HepG2 (cell line): Measurements from ENCODE around the gene ST6GALNAC4. TPM values are rescaled to one million over a fixed set of nuclear protein-coding genes. Genes with fewer than 3 reads are reported as not detected.

Experiments used
- ATAC-seq: fragments of 200-7000 bp; cut with Tn5 transposase; 3 replicates; pipeline ENCODE4 v1.9.1; 2020; ENCODE audit warnings: mild to moderate bottlenecking, moderate library complexity
- BruUV-seq: library from RNA; stranded (reverse); fragments of 400-500 nt; replicated peaks from 2 replicates; lab custom pipeline; 2021; lab: Mats Ljungman, UMichigan
- CTCF ChIA-PET: fragments of 300-600 bp; formaldehyde crosslinking; extraction: SDS; loops from one replicate; lab custom pipeline; 2021; ENCODE audit warnings: low total read pairs, inconsistent platforms, low intra/inter-chr PET ratio; lab: Yijun Ruan, JAX
- POLR2A ChIA-PET: fragments of 350-600 bp; sonication (Branson Sonifier 250); formaldehyde crosslinking; loops from one replicate; lab custom pipeline; 2020; ENCODE audit warnings: antibody characterized with exemption, inconsistent platforms; lab: Yijun Ruan, JAX
- DNase-seq: peaks from one replicate; pipeline ENCODE4 v3.0.0-alpha.2; 2015; ENCODE audit warnings: low spot score
- FAIRE-seq: peaks from 3 replicates; lab custom pipeline; 2011; peaks lifted over from hg19 to GRCh38; lab: Jason Lieb, UNC
- H2AFZ ChIP-seq: one replicate; pipeline ENCODE4 v1.6.1; 2011; ENCODE audit warnings: low read length, inconsistent platforms
- H3K27ac ChIP-seq: fragments of 300-600 bp; 3 replicates; pipeline ENCODE4 v1.8.0; 2011; ENCODE audit warnings: mixed run types, mild to moderate bottlenecking, mixed read lengths, low read length, inconsistent platforms; ENCODE audit not compliant: insufficient read depth; ENCODE audit errors: extremely low read length
- H3K27me3 ChIP-seq, 2 experiments: fragments of 200-600 bp in 1 of 2; 2 replicates in 1 of 2; 3 replicates in 1 of 2; pipeline versions ENCODE4 v1.6.0 to v1.8.0; 2011; ENCODE audit warnings: low read length in 2 of 2, mild to moderate bottlenecking in 2 of 2, moderate library complexity in 2 of 2, inconsistent platforms in 1 of 2; ENCODE audit not compliant: insufficient read depth in 2 of 2, control insufficient read depth in 1 of 2
- H3K36me3 ChIP-seq, 2 experiments: fragments of 200-600 bp in 1 of 2; replicated peaks in 1 of 2; 2 replicates in 1 of 2; 3 replicates in 1 of 2; pipeline versions ENCODE4 v1.5.1 to v1.8.0; 2011; ENCODE audit warnings: low read length in 2 of 2, inconsistent platforms in 1 of 2; ENCODE audit not compliant: insufficient read depth in 2 of 2, control insufficient read depth in 1 of 2
- H3K4me1 ChIP-seq: 2 replicates; pipeline ENCODE4 v1.5.1; 2012; ENCODE audit warnings: low read length, inconsistent platforms; ENCODE audit not compliant: insufficient read depth
- H3K4me2 ChIP-seq: 2 replicates; pipeline ENCODE4 v1.6.0; 2011; ENCODE audit warnings: low read depth, low read length, inconsistent platforms
- H3K4me3 ChIP-seq, 3 experiments: fragments of 200-600 bp in 1 of 3; sonication (generic), shearing (Covaris generic) in 1 of 3; replicated peaks in 1 of 3; 2 replicates each; pipeline ENCODE4 v1.5.1; 2011 to 2016; ENCODE audit warnings: low read length in 3 of 3, inconsistent platforms in 2 of 3, low read depth in 2 of 3, mild to moderate bottlenecking in 2 of 3, control low read depth in 1 of 3, mixed read lengths in 1 of 3; ENCODE audit not compliant: insufficient read depth in 1 of 3
- H3K79me2 ChIP-seq: one replicate; pipeline ENCODE4 v1.6.1; 2011; ENCODE audit warnings: low read length, inconsistent platforms; ENCODE audit not compliant: insufficient read depth
- H3K9ac ChIP-seq: 2 replicates; pipeline ENCODE4 v1.6.0; 2011; ENCODE audit warnings: mild to moderate bottlenecking, low read depth, low read length, inconsistent platforms; ENCODE audit not compliant: insufficient read depth
- H3K9me3 ChIP-seq: 2 replicates; pipeline ENCODE4 v1.5.1; 2012; ENCODE audit warnings: mild to moderate bottlenecking, low read length
- H4K20me1 ChIP-seq: 2 replicates; pipeline ENCODE4 v1.6.0; 2011; ENCODE audit warnings: inconsistent platforms, mild to moderate bottlenecking, low read length, moderate library complexity; ENCODE audit not compliant: insufficient read depth
- ELF3 ChIP-seq: IDR thresholded peaks from 2 replicates; pipeline ENCODE4 v1.6.1; 2016; ENCODE audit warnings: missing genetic modification reagents, missing compliant biosample characterization
- KDM1A ChIP-seq: IDR thresholded peaks from 2 replicates; pipeline ENCODE4 v1.6.1; 2016; ENCODE audit warnings: missing compliant biosample characterization
- KIAA2018 ChIP-seq: sonication (generic); formaldehyde crosslinking; IDR thresholded peaks from 2 replicates; pipeline ENCODE4 v1.5.0; 2020; ENCODE audit warnings: mild to moderate bottlenecking, missing genetic modification reagents, borderline replicate concordance
- MEF2D ChIP-seq: sonication (generic); formaldehyde crosslinking; IDR thresholded peaks from 2 replicates; pipeline ENCODE4 v1.5.1; 2020; ENCODE audit warnings: mild to moderate bottlenecking, missing genetic modification reagents
- MLLT10 ChIP-seq: sonication (generic); formaldehyde crosslinking; IDR thresholded peaks from 2 replicates; pipeline ENCODE4 v1.4.0; 2020; ENCODE audit warnings: missing genetic modification reagents
- MTA1 ChIP-seq: sonication (generic); formaldehyde crosslinking; IDR thresholded peaks from 2 replicates; pipeline ENCODE4 v1.4.0; 2020; ENCODE audit warnings: missing genetic modification reagents, mild to moderate bottlenecking, borderline replicate concordance
- TBP ChIP-seq: sonication (generic); formaldehyde crosslinking; IDR thresholded peaks from 2 replicates; pipeline ENCODE4 v1.5.0; 2020; ENCODE audit warnings: missing genetic modification reagents
- ZFAT ChIP-seq: sonication (generic); formaldehyde crosslinking; conservative IDR thresholded peaks from 2 replicates; pipeline ENCODE4 v1.8.1; 2023; ENCODE audit warnings: missing genetic modification reagents, inconsistent platforms
- ZNF549 ChIP-seq: sonication (generic); formaldehyde crosslinking; IDR thresholded peaks from 2 replicates; pipeline ENCODE4 v1.5.0; 2020; ENCODE audit warnings: missing genetic modification reagents
- ZNF713 ChIP-seq: sonication (generic); formaldehyde crosslinking; IDR thresholded peaks from 2 replicates; pipeline ENCODE4 v1.4.0; 2020; ENCODE audit warnings: mild to moderate bottlenecking, missing genetic modification reagents
- ZNF720 ChIP-seq: sonication (generic); formaldehyde crosslinking; IDR thresholded peaks from 2 replicates; pipeline ENCODE4 v1.4.0; 2020; ENCODE audit warnings: missing genetic modification reagents
- ZNF747 ChIP-seq: sonication (generic); formaldehyde crosslinking; IDR thresholded peaks from 2 replicates; pipeline ENCODE4 v1.8.1; 2023; ENCODE audit warnings: missing genetic modification reagents, mild to moderate bottlenecking, borderline replicate concordance
- WGBS: methylation state at CpG from one replicate; pipeline ENCODE4 v1.1.6; 2017; ENCODE audit warnings: low lambda C conversion rate; 5-methylcytosine and 5-hydroxymethylcytosine counted together
- in situ Hi-C: cut with HindIII; loops from 2 replicates; pipeline ENCODE4 v1.10.0; 2017; ENCODE audit warnings: low pct_unique_long_range_greater_than_20kb; ENCODE audit not compliant: extremely low pct_ligation_motif_present
- intact Hi-C: fragments of 100-400 bp; cut with micrococcal nuclease; formaldehyde crosslinking; loops from one replicate; pipeline ENCODE4 v1.10.0; 2022; ENCODE audit not compliant: unreplicated experiment
- polyA plus RNA-seq, 8 experiments: library from polyadenylated mRNA; depleted of rRNA in 3 of 8; stranded (reverse) in 7 of 8; unstranded in 1 of 8; fragments of >200 nt; fragmentation: Illumina TruSeq in 4 of 8; extraction: Trizol in 4 of 8; gene quantifications; 2 replicates each; pipeline versions ENCODE4 v1.2.1 to v1.2.3, GENCODE V29; 2011 to 2016; ENCODE audit warnings: low read depth in 4 of 8, missing spikeins in 1 of 8, mixed read lengths in 1 of 8; ENCODE audit not compliant: insufficient read depth in 1 of 8
- total RNA-seq, 5 experiments: library from RNA; depleted of rRNA; stranded (reverse); fragments of >200 nt; fragmentation: Illumina TruSeq; extraction: Trizol; gene quantifications; 2 replicates each; pipeline ENCODE4 v1.2.3, GENCODE V29; 2016; ENCODE audit warnings: low read depth in 1 of 5
- TF ChIP-seq, protein P1 (sequence below): sonication (generic); formaldehyde crosslinking; IDR thresholded peaks from 2 replicates; pipeline ENCODE4 v1.8.1; 2023; ENCODE audit warnings: missing genetic modification reagents, mild to moderate bottlenecking, borderline replicate concordance
- TF ChIP-seq, protein P2 (sequence below): sonication (generic); formaldehyde crosslinking; IDR thresholded peaks from 2 replicates; pipeline ENCODE4 v1.5.0; 2020; ENCODE audit warnings: mild to moderate bottlenecking, missing genetic modification reagents
- TF ChIP-seq, protein P3 (sequence below): sonication (generic); formaldehyde crosslinking; IDR thresholded peaks from 2 replicates; pipeline ENCODE4 v1.4.0; 2020; ENCODE audit warnings: mild to moderate bottlenecking, missing genetic modification reagents

The ST6GALNAC4 gene
- total and polyA plus RNA-seq, 2 of the 13 experiments (the other 11 are each of a cell fraction or from before 2014, with no cell fraction given) = 18.8 to 27.7 TPM

GRCh38 chr9:127884427-127884911, 32.4 kb downstream of the ST6GALNAC4 start:
- Histone ChIP-seq H3K9me3 (no peaks in the 10 kb centered on the region), H3K4me1 (peaks cover 4% of the 10 kb centered on the region; the same call in 1 of the 2 replicates), H3K79me2 (no peaks in the 10 kb centered on the region), H3K9ac (no peak overlapping the region), H2AFZ (no peak overlapping the region), H3K27me3 (no peaks in the 10 kb centered on the region), H3K27ac (no peak overlapping the region), H4K20me1 (no peaks in the 10 kb centered on the region), H3K4me2 (no peak overlapping the region), H3K4me3 (no peak overlapping the region), H3K36me3 (peaks cover 9 to 19% of the 10 kb centered on the region in 2 experiments; a peak in 4 of 5 replicates)
- POLR2A ChIA-PET = interaction anchor here (1.7 to 2.7 kb wide), 2 partner anchors 10 to 13 kb away, joined by 4 to 12 read pairs; no protein-coding TSS in a partner anchor
- BruUV-seq = no TSS peak
- CTCF ChIA-PET = no interaction called here
- ATAC-seq (no peak; the same call in none of the 3 replicates), FAIRE-seq (no peak), DNase-seq (no peak)
- in situ Hi-C loops = no loop called here
- 95% methylated on average over 11 of the region's 11 CpGs for WGBS
- intact Hi-C loops = no loop called here
- TF ChIP-seq KIAA2018 (CRISPR knock-in tag) = no peak
- TF ChIP-seq, protein P1, sequence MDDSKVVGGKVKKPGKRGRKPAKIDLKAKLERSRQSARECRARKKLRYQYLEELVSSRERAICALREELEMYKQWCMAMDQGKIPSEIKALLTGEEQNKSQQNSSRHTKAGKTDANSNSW (CRISPR knock-in tag) = no peak
- no peak for TF ChIP-seq TBP (CRISPR knock-in tag)
- no peak for TF ChIP-seq ZNF549 (CRISPR knock-in tag)
- no peak for TF ChIP-seq MLLT10 (CRISPR knock-in tag)
- TF ChIP-seq ZNF713 (CRISPR knock-in tag) = no peak
- TF ChIP-seq, protein P2, sequence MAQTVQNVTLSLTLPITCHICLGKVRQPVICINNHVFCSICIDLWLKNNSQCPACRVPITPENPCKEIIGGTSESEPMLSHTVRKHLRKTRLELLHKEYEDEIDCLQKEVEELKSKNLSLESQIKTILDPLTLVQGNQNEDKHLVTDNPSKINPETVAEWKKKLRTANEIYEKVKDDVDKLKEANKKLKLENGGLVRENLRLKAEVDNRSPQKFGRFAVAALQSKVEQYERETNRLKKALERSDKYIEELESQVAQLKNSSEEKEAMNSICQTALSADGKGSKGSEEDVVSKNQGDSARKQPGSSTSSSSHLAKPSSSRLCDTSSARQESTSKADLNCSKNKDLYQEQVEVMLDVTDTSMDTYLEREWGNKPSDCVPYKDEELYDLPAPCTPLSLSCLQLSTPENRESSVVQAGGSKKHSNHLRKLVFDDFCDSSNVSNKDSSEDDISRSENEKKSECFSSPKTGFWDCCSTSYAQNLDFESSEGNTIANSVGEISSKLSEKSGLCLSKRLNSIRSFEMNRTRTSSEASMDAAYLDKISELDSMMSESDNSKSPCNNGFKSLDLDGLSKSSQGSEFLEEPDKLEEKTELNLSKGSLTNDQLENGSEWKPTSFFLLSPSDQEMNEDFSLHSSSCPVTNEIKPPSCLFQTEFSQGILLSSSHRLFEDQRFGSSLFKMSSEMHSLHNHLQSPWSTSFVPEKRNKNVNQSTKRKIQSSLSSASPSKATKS (CRISPR knock-in tag) = no peak
- TF ChIP-seq MTA1 = no peak
- TF ChIP-seq, protein P3, sequence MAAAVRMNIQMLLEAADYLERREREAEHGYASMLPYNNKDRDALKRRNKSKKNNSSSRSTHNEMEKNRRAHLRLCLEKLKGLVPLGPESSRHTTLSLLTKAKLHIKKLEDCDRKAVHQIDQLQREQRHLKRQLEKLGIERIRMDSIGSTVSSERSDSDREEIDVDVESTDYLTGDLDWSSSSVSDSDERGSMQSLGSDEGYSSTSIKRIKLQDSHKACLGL (CRISPR knock-in tag) = no peak
- TF ChIP-seq ZFAT (CRISPR knock-in tag) = no peak
- no peak for TF ChIP-seq ZNF747 (CRISPR knock-in tag)
- TF ChIP-seq ELF3 (CRISPR knock-in tag) = no peak
- no peak for TF ChIP-seq ZNF720 (CRISPR knock-in tag)
- TF ChIP-seq KDM1A (CRISPR knock-in tag) = no peak
- no peak for TF ChIP-seq MEF2D (CRISPR knock-in tag)
